Measurements from ENCODE around the gene SOCS1.

GRCh38 chr16:11213373-11213772, 42.6 kb downstream of the SOCS1 start:
- TF ChIP-seq, protein P1, sequence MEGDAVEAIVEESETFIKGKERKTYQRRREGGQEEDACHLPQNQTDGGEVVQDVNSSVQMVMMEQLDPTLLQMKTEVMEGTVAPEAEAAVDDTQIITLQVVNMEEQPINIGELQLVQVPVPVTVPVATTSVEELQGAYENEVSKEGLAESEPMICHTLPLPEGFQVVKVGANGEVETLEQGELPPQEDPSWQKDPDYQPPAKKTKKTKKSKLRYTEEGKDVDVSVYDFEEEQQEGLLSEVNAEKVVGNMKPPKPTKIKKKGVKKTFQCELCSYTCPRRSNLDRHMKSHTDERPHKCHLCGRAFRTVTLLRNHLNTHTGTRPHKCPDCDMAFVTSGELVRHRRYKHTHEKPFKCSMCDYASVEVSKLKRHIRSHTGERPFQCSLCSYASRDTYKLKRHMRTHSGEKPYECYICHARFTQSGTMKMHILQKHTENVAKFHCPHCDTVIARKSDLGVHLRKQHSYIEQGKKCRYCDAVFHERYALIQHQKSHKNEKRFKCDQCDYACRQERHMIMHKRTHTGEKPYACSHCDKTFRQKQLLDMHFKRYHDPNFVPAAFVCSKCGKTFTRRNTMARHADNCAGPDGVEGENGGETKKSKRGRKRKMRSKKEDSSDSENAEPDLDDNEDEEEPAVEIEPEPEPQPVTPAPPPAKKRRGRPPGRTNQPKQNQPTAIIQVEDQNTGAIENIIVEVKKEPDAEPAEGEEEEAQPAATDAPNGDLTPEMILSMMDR (IDR thresholded peaks at IDR 0.05; ENCODE audit: poor library complexity, severe bottlenecking) = no peak
- TF ChIP-seq POLR2AphosphoS5 (IDR thresholded peaks at IDR 0.05) (no peak), EZH2 (IDR thresholded peaks at IDR 0.05; ENCODE audit: borderline replicate concordance, insufficient read depth, low read length, poor library complexity, severe bottlenecking) (no peak), TAF1 (IDR thresholded peaks at IDR 0.05; ENCODE audit: low read depth) (no peak), EP300 (conservative IDR thresholded peaks at IDR 0.05; ENCODE audit: poor library complexity, severe bottlenecking) (no peak), REST (IDR thresholded peaks at IDR 0.05; ENCODE audit: borderline replicate concordance) (no peak), RAD21 (conservative IDR thresholded peaks at IDR 0.05) (no peak)
